GM23248 (cell line): ENCODE measurements around the gene TNFRSF4. TPM values are rescaled to one million over a fixed set of nuclear protein-coding genes. Genes with fewer than 3 reads are reported as not detected.

Source experiments
- DNase-seq: peaks from one replicate; pipeline ENCODE4 v3.0.0-alpha.2; 2015
- H2AFZ ChIP-seq: fragments of 200-600 bp; sonication (generic); 2 replicates; pipeline ENCODE4 v1.6.1; 2016; ENCODE audit warnings: antibody characterized with exemption
- H3F3A ChIP-seq: fragments of 200-600 bp; sonication (generic); 2 replicates; pipeline ENCODE4 v1.6.1; 2016; ENCODE audit warnings: mild to moderate bottlenecking, antibody characterized with exemption, mixed run types; ENCODE audit not compliant: insufficient read depth
- H3K27ac ChIP-seq: fragments of 200-600 bp; sonication (generic); 2 replicates; pipeline ENCODE4 v1.5.1; 2016; ENCODE audit warnings: mild to moderate bottlenecking
- H3K27me3 ChIP-seq: fragments of 200-600 bp; sonication (generic); replicated peaks from 2 replicates; pipeline ENCODE4 v1.6.1; 2016; ENCODE audit warnings: mild to moderate bottlenecking; ENCODE audit not compliant: insufficient read depth
- H3K36me3 ChIP-seq: fragments of 200-600 bp; sonication (generic); 2 replicates; pipeline ENCODE4 v1.6.1; 2016; ENCODE audit warnings: low read depth, mild to moderate bottlenecking
- H3K4me1 ChIP-seq: fragments of 200-600 bp; sonication (generic); 2 replicates; pipeline ENCODE4 v1.6.1; 2016; ENCODE audit warnings: mild to moderate bottlenecking; ENCODE audit not compliant: insufficient read depth
- H3K4me2 ChIP-seq: fragments of 200-600 bp; sonication (generic); one replicate; pipeline ENCODE4 v1.6.1; 2016; ENCODE audit warnings: mild to moderate bottlenecking; ENCODE audit not compliant: unreplicated experiment
- H3K4me3 ChIP-seq: fragments of 200-600 bp; sonication (generic); 2 replicates; pipeline ENCODE4 v1.5.1; 2016; ENCODE audit warnings: mild to moderate bottlenecking
- H3K79me2 ChIP-seq: fragments of 200-600 bp; sonication (generic); 2 replicates; pipeline ENCODE4 v1.6.1; 2016; ENCODE audit warnings: mild to moderate bottlenecking; ENCODE audit not compliant: insufficient read depth
- H3K9ac ChIP-seq: fragments of 200-600 bp; sonication (generic); 2 replicates; pipeline ENCODE4 v1.6.1; 2016; ENCODE audit warnings: mild to moderate bottlenecking
- H3K9me2 ChIP-seq: fragments of 200-600 bp; sonication (generic); 2 replicates; pipeline ENCODE4 v1.6.1; 2016; ENCODE audit warnings: mixed run types, mild to moderate bottlenecking, moderate library complexity; ENCODE audit not compliant: insufficient read depth
- H3K9me3 ChIP-seq: fragments of 200-600 bp; sonication (generic); one replicate; pipeline ENCODE4 v1.6.1; 2017; ENCODE audit warnings: low read depth
- H4K20me1 ChIP-seq: fragments of 200-600 bp; sonication (generic); 2 replicates; pipeline ENCODE4 v1.6.0; 2016; ENCODE audit not compliant: insufficient read depth
- EZH2 ChIP-seq: fragments of 200-600 bp; sonication (generic); IDR thresholded peaks from 2 replicates; pipeline ENCODE4 v1.6.1; 2018; ENCODE audit warnings: antibody characterized with exemption, mild to moderate bottlenecking; ENCODE audit not compliant: insufficient read depth, poor library complexity, severe bottlenecking
- EZH2phosphoT487 ChIP-seq: fragments of 200-600 bp; sonication (generic); IDR thresholded peaks from 2 replicates; pipeline ENCODE4 v1.6.1; 2018; ENCODE audit warnings: antibody characterized with exemption, moderate library complexity, mild to moderate bottlenecking, low read depth; ENCODE audit not compliant: insufficient read depth
- WGBS, 2 experiments: methylation state at CpG; one replicate each; pipeline ENCODE4 v1.1.6; 2015 to 2017; ENCODE audit warnings: low lambda C conversion rate in 2 of 2, low coverage in 1 of 2; ENCODE audit errors: missing lambda C conversion rate in 2 of 2; 5-methylcytosine and 5-hydroxymethylcytosine counted together
- in situ Hi-C: fragments of 300-500 bp; cut with MboI; formaldehyde crosslinking; loops from 2 replicates; pipeline ENCODE4 v1.15.0; 2020
- polyA plus RNA-seq: library from polyadenylated mRNA; unstranded; fragments of >200 nt; fragmentation: Nextera tagmentation; extraction: Ambion mirVana; gene quantifications from 2 replicates; pipeline ENCODE4 v1.2.1, GENCODE V29; 2016
- total RNA-seq: library from RNA; depleted of rRNA; stranded (reverse); fragments of >200 nt; shearing (Covaris generic); gene quantifications from 2 replicates; pipeline ENCODE4 v1.2.3, GENCODE V29; 2014; rRNA removed

The TNFRSF4 gene
- total RNA-seq = not detected in 2 replicates
- not detected in 2 replicates for polyA plus RNA-seq

- H3K27ac ChIP-seq = no peak within 1 kb of the TSS
- no peaks in the 10 kb centered on the region for H3F3A ChIP-seq
- TF ChIP-seq EZH2 (no peak), EZH2phosphoT487 (no peak)
- H3K36me3 ChIP-seq = peaks cover 5% of the 10 kb centered on the region; the same call in 1 of the 2 replicates
- H3K9ac ChIP-seq = no peak within 1 kb of the TSS
- H2AFZ ChIP-seq = no peak within 1 kb of the TSS
- H3K27me3 ChIP-seq = no peaks in the 10 kb centered on the region
- no peak for DNase-seq
- in situ Hi-C loops = no loop called here
- no peaks in the 10 kb centered on the region for H4K20me1 ChIP-seq
- no peak within 1 kb of the TSS for H3K4me3 ChIP-seq
- H3K9me2 ChIP-seq = no peaks in the 10 kb centered on the region
- no peak within 1 kb of the TSS for H3K4me2 ChIP-seq
- no peaks in the 10 kb centered on the region for H3K9me3 ChIP-seq
- whole genome bisulfite sequencing, 2 experiments = 49 to 54% methylated on average over 47 to 55 of the region's 56 CpGs
- no peaks in the 10 kb centered on the region for H3K4me1 ChIP-seq
- H3K79me2 ChIP-seq = no peaks in the 10 kb centered on the region
Measured at GRCh38 chr1:1213345-1214265, at the start of gene TNFRSF4. TSS of gene TNFRSF4 (minus strand) at chr1:1214153. CDS start at chr1:1214127, 26 bp downstream.

- no peak for DNase-seq
- Histone ChIP-seq H3K36me3 (peaks cover 28% of the 10 kb centered on the region; the same call in 1 of the 2 replicates), H2AFZ (no peak overlapping the region), H3K9me2 (no peaks in the 10 kb centered on the region), H4K20me1 (no peaks in the 10 kb centered on the region), H3K9ac (no peak overlapping the region), H3K4me1 (peaks cover 25% of the 10 kb centered on the region), H3K4me3 (no peak overlapping the region), H3F3A (peaks cover 25% of the 10 kb centered on the region), H3K4me2 (no peak overlapping the region), H3K27ac (no peak overlapping the region), H3K9me3 (no peaks in the 10 kb centered on the region), H3K79me2 (peaks cover 90% of the 10 kb centered on the region), H3K27me3 (no peaks in the 10 kb centered on the region)
- no peak for TF ChIP-seq EZH2
- TF ChIP-seq EZH2phosphoT487 = no peak
- in situ Hi-C loops = no loop called here
- WGBS, 2 experiments = 99 to 100% methylated on average over 8 of the region's 8 CpGs
Measured at GRCh38 chr1:1262758-1263157, 48.8 kb upstream of the TNFRSF4 start.

DNA sequence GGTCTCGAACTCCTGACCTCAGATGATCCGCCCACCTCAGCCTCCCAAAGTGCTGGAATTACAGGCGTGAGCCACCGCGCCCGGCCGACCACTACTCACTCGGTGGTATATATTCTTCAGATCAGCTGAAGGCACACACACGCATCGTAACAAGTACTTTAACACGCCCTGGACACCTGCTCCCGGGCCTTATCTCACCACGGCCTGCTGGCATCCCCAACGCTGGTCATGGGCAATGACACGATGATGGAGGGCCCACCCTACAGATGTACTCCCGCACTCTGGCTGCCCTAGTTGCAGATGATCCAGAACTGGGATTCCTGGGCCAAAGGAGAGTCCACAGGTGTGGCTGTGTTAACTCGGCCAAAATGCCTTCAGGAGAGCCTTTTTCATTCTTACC is 48.1 kb upstream of the TNFRSF4 start:
- Histone ChIP-seq H3K9me3 (no peaks in the 10 kb centered on the region), H4K20me1 (no peaks in the 10 kb centered on the region), H3K9ac (no peak overlapping the region), H3K4me2 (no peak overlapping the region), H2AFZ (no peak overlapping the region), H3K36me3 (peaks cover 28% of the 10 kb centered on the region; the same call in 1 of the 2 replicates), H3K27me3 (no peaks in the 10 kb centered on the region), H3K79me2 (peaks cover 87% of the 10 kb centered on the region), H3K9me2 (no peaks in the 10 kb centered on the region), H3K27ac (no peak overlapping the region), H3F3A (peaks cover 24% of the 10 kb centered on the region), H3K4me3 (no peak overlapping the region), H3K4me1 (peaks cover 25% of the 10 kb centered on the region)
- WGBS, 2 experiments = 93 to 96% methylated on average over 15 to 17 of the region's 17 CpGs
- no peak for DNase-seq
- in situ Hi-C loops = no loop called here
- TF ChIP-seq EZH2phosphoT487 (no peak), EZH2 (no peak)

DNA sequence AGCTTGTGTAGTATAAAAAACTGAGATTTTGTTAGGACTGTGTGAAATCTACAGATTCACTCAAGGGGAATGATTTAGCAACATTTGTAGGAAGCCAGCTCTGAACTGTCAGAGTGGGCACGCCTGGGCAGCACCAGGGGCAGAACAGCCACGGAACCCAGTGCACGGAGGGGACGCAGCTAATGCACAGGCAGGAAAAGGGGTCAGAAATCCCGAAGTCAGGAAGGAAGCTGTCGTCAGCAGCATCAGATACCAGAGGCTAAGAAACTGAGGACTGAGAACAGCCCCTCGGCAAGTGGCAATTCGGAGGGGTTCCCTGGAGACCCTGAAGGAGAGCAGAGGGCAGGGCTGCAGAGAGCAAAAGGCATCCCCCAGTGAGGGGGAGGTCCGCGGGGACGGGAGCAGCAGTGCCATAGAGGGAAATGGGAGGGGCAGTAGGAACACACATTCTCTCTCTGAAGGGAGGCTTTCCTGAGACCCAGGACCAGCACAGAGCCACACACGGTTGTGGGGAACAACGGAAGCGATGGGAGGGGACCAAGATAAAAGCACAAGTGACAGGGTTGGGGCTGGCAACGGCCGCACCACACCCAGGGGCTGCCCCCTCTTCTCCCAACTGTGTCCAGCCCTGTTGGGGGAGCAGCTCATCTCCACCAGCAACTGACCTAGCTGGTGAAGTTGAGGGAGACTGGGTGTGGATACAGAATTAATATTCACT is 47.0 kb upstream of the TNFRSF4 start:
- Histone ChIP-seq H3K9ac (no peak overlapping the region), H3K27ac (no peak overlapping the region), H3K36me3 (peaks cover 28% of the 10 kb centered on the region; the same call in 1 of the 2 replicates), H3F3A (peaks cover 16% of the 10 kb centered on the region), H3K4me1 (peaks cover 19% of the 10 kb centered on the region), H3K4me2 (no peak overlapping the region), H2AFZ (no peak overlapping the region), H3K4me3 (no peak overlapping the region), H3K9me3 (no peaks in the 10 kb centered on the region), H3K27me3 (no peaks in the 10 kb centered on the region), H3K9me2 (no peaks in the 10 kb centered on the region), H3K79me2 (peaks cover 86% of the 10 kb centered on the region), H4K20me1 (no peaks in the 10 kb centered on the region)
- DNase-seq = no peak
- TF ChIP-seq EZH2 (no peak), EZH2phosphoT487 (no peak)
- 88 to 89% methylated on average over 13 to 16 of the region's 16 CpGs for WGBS, 2 experiments
- in situ Hi-C loops = no loop called here
